ENCODE measurements around the gene MAP9.
"Not testable (repeated sequence)": the region's sequence is repeated elsewhere in the genome, so short reads cannot be mapped to it uniquely, and the experiment has no call there.

Gene MAP9

GRCh38 chr4:155376387-155377268, at the start of gene MAP9:
Gene MAP9 (minus strand): TSS chr4:155376965. CDS start chr4:155375850, 1,115 bp downstream.
- peak; percentile 80 for DNase-seq (ENCODE audit: low read depth)

DNA sequence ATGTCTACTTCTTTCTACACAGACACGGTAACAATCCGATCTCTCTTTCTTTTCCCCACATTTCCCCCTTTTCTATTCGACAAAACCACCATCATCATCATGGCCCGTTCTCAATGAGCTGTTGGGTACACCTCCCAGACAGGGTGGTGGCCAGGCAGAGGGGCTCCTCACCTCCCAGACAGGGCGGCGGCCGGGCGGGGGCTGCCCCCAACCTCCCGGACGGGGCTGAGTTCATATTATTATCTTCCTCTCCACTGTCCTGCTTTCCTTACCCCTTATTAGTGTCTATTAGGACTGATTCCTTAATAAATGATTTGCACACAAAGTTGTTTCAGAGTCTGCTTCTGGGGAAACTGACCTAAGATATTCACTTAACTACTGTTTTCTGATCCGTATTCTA, 48.0 kb upstream of the MAP9 start:
- not testable (repeated sequence) for DNase-seq (ENCODE audit: low read depth)

GRCh38 chr4:155423671-155424070, 46.9 kb upstream of the MAP9 start:
- no peak for DNase-seq (ENCODE audit: low read depth)

- DNase-seq (ENCODE audit: low read depth): no peak
Observed at GRCh38 chr4:155419266-155419665, 42.5 kb upstream of the MAP9 start.

- DNase-seq (ENCODE audit: low read depth): no peak
Observed at GRCh38 chr4:155415662-155416061, 38.9 kb upstream of the MAP9 start.

- no peak for DNase-seq (ENCODE audit: low read depth)
Observed at GRCh38 chr4:155413451-155413850, 36.7 kb upstream of the MAP9 start.

GRCh38 chr4:155411546-155411945, 34.8 kb upstream of the MAP9 start:
- no peak for DNase-seq (ENCODE audit: low read depth)

- DNase-seq (ENCODE audit: low read depth): no peak
Observed at GRCh38 chr4:155408796-155409195, 32.0 kb upstream of the MAP9 start.

DNA sequence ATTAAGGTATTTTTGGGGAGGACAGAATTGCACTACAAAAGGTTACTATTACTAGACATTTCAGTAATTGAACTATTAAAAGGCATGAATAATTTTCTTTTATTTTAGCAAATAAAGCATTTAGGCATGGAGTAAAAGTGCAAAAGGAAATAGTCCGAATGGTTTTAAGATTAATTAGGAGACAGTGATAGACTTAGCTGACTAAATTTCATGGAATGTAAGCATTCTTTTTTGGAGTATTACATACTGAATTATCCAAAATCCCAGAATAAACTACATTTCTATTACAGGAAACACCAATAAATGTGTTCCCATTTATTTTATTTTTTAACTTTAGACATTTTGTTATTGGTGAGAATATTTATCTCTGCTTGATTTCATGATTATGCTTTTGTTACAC, 30.7 kb upstream of the MAP9 start:
- DNase-seq (ENCODE audit: low read depth): no peak

DNA sequence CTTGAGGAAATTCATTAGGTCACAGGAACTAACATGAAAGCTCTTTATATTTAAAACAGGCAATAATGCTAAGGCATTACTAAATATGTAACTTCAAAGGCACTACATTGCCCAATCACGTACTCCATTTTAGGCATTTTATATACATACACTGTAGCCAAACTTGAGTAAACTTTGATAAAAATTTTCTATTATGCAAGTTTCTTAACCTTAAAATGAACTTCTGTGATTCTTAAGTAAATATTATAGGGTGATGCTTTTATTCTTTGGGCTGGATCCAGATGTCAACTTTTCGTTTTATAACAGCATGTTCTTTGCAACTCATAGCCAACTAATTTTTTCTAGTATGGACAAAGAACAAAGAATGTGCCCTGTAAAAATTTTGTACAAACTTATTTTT, 28.3 kb upstream of the MAP9 start:
- DNase-seq (ENCODE audit: low read depth): no peak

DNA sequence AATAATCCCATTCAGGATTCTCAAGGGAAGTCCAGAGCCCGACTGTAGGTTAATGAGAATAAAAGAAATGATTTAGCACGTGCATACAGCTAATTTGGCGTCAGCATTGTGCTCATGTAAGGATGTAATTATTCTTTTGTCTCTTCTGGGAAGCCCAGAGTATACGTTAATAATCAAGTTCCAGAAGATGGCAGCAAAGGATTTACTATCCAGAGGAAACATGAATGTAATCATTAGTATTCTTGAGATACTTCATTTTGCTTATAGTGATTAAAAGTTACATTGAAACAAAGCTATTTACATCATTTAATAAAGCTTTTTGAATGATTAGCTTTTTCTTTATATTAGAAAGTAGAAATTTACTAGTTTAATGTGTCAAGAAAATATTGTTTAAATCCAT, 27.1 kb upstream of the MAP9 start:
- DNase-seq (ENCODE audit: low read depth): no peak

- DNase-seq (ENCODE audit: low read depth): no peak
Observed at GRCh38 chr4:155402941-155403340, 26.2 kb upstream of the MAP9 start.

DNA sequence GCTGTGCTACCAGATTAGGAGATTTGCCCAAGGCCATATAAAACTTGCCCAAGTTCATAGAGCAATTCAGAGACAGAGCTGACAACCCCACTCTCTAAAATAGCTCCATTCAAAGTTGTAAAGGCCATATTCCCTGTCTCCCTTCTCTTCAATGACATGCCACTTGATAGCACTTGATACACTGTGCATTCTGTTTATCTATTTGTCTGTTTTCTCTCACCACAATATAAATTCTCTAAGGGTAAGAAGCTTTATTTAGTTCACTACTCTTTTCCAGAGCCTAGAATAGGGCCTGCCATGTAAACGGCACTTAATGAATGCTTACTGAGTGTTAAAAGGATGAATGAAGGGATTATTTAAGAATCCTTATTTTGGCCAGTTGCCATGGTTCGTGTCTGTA, 24.1 kb upstream of the MAP9 start:
- DNase-seq (ENCODE audit: low read depth): no peak

DNA sequence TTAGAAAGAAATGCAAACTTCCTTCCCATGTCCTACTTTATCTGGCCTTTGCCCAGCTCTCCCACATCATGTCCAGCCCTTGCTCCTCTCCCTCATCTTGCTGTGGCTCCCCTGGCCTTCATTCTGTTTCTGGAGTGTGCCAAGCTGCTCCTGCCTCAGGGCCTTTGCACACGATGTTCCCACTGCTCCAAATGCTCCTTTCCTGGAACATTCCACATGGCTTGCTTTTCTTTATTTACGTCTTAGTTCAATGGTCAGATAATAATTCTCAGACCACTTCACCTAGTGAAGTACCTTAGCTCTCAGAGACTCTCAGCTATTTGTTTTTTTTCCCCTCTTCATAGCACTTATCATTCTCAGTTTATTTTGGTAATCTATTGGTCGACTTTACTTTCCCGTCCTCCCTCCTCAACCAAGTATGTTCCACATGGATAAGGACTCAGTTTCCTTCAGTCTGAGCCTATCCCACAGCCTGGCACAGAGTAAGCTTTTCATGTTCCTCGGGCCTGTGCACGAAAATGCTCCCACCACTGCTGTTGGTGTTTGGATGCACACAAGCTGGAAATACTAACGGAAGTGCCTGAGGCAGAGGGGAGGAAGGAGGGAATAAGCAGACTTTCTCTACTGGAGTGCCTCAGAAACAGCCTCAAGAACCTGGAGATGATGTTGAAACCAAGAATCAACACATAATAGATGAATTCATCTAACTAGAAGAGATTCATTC, 23.4 kb upstream of the MAP9 start:
- no peak for DNase-seq (ENCODE audit: low read depth)

DNA sequence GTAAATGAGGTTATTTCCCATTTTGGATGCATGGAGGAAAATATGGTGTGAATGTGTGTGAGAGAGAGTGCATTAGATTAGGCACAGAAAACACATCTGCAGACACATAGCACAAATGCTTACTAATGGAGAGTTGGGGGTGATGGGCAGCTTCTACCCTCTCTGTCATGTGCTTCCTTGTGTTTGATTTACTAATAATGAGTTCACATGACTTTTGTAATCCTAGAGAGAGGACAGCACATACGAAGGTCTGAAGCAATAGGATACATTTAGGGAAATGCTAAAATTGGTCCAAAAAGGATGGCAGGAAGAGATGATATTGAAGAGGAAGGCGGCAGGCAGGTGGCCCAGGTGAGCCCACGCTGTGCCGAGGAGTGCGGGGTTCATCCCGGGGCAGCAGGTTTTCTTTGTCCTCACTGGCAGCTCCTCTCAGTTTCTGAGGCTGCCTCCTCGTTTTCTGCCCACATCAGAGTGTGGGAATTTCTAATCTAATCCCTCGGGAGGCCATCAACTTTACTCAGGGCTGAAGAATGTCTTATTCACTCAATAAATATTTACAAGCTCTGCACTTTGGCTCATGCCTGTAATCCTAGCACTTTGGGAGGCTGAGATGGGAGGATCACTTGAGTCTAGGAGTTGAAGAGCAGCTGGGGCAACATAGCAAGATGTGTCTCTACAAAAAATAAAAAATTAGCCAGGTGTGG, 15.9 kb upstream of the MAP9 start:
- no peak for DNase-seq (ENCODE audit: low read depth)

- DNase-seq (ENCODE audit: low read depth): no peak
Observed at GRCh38 chr4:155391932-155392331, 15.2 kb upstream of the MAP9 start.

DNA sequence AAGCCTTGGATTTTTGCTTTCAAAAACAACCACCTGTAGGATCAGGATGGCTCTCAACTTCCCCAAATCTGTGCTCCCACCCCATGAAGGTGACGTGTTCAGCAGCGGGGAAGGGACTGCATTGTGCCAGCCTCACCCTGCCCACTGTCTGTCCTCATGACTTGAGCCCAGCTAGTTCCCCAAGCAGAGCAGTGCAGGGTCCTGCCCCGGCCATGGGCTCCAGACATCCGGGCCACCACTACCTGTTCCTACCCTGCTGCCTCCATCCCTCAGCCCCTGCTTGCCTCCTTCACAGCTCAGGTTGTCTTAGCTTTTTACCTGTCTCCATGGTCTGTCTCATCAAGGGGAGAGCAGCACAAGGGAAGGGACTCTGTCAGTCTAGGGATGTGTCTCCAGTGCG, 11.4 kb upstream of the MAP9 start:
- no peak for DNase-seq (ENCODE audit: low read depth)

- DNase-seq (ENCODE audit: low read depth): no peak
Observed at GRCh38 chr4:155383541-155383940, 6.8 kb upstream of the MAP9 start.

DNA sequence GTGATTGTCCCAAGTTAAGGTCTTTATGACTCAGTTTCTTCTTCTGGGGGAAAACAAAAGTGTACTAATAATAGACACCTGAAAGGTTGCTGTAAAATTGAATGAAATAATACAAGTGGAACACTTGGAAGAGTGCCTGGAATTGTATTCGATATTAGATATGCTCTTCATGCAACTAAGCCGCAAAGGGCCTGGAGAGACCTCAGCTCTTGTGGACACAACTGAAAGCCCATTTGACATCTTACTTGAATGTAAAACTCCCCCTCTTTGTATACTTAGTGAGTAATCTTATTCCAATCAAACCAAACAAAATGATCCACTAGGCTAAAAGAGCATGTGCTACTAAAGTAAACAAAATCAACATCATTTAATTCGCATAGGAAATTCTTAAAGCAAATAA, 511 bp upstream of the MAP9 start:
- no peak for DNase-seq (ENCODE audit: low read depth)

GRCh38 chr4:155371432-155372043, 5.2 kb downstream of the MAP9 start:
- no peak for DNase-seq (ENCODE audit: low read depth)

- DNase-seq (ENCODE audit: low read depth): no peak
Observed at GRCh38 chr4:155367608-155368007, 9.2 kb downstream of the MAP9 start.

- no peak for DNase-seq (ENCODE audit: low read depth)
Observed at GRCh38 chr4:155353923-155354540, 22.7 kb downstream of the MAP9 start.
